Spleen (tissue), 11 donors: Measurements from ENCODE around the gene MARK3. TPM values are rescaled to one million over a fixed set of nuclear protein-coding genes. Genes with fewer than 3 reads are reported as not detected.

Experiments
- DNase-seq: peaks from one replicate; pipeline ENCODE4 v3.0.0-alpha.2; 2020
- H3K27ac ChIP-seq, 8 donors: fragments of 200-600 bp; sonication (generic) in 7 of 8; 1 replicate in 4 of 8; 2 replicates in 4 of 8; pipeline versions ENCODE4 v1.5.0 to v1.8.0; 2016 to 2021; ENCODE audit warnings: inconsistent platforms in 4 of 8, mild to moderate bottlenecking in 4 of 8, moderate library complexity in 1 of 8
- H3K27me3 ChIP-seq, 7 donors: fragments of 200-600 bp; sonication (generic) in 6 of 7; replicated peaks in 1 of 7; 1 replicate in 4 of 7; 2 replicates in 3 of 7; pipeline versions ENCODE4 v1.5.0 to v1.8.0; 2016 to 2021; ENCODE audit warnings: inconsistent platforms in 3 of 7, mild to moderate bottlenecking in 1 of 7
- H3K36me3 ChIP-seq, 6 donors: fragments of 200-600 bp; sonication (generic) in 5 of 6; 1 replicate in 4 of 6; 2 replicates in 2 of 6; pipeline versions ENCODE4 v1.5.0 to v1.8.0; 2016 to 2021; ENCODE audit warnings: inconsistent platforms in 2 of 6
- H3K4me1 ChIP-seq, 6 donors: fragments of 200-600 bp; sonication (generic) in 5 of 6; 1 replicate in 3 of 6; 2 replicates in 3 of 6; pipeline versions ENCODE4 v1.5.0 to v1.8.0; 2016 to 2021; ENCODE audit warnings: inconsistent platforms in 3 of 6
- H3K4me3 ChIP-seq, 8 donors: fragments of 200-600 bp; sonication (generic) in 7 of 8; 1 replicate in 4 of 8; 2 replicates in 4 of 8; pipeline versions ENCODE4 v1.5.0 to v1.8.0; 2016 to 2021; ENCODE audit warnings: inconsistent platforms in 4 of 8, mild to moderate bottlenecking in 4 of 8, moderate library complexity in 2 of 8
- H3K9me3 ChIP-seq, 8 donors: fragments of 200-600 bp; sonication (generic) in 7 of 8; 1 replicate in 4 of 8; 2 replicates in 4 of 8; pipeline versions ENCODE4 v1.5.0 to v1.8.0; 2016 to 2021; ENCODE audit warnings: inconsistent platforms in 4 of 8
- POLR2A ChIP-seq, 3 donors: fragments of 450-650 bp; IDR thresholded peaks; one replicate each; pipeline ENCODE4 v1.5.1; 2017; ENCODE audit warnings: antibody characterized with exemption in 3 of 3, mild to moderate bottlenecking in 1 of 3
- POLR2AphosphoS5 ChIP-seq, 3 donors: sonication (generic); formaldehyde crosslinking; IDR thresholded peaks; one replicate each; pipeline ENCODE4 v1.5.1; 2017; ENCODE audit warnings: antibody characterized with exemption in 3 of 3
- WGBS, 5 donors: extraction: QIAGEN DNeasy Blood & Tissue Kit in 3 of 5; methylation state at CpG; one replicate each; pipeline versions ENCODE4 v1.1.5 to v1.1.7; 2013 to 2018; 5-methylcytosine and 5-hydroxymethylcytosine counted together
- intact Hi-C: fragments of 100-400 bp; cut with DNase I; formaldehyde crosslinking; loops from one replicate; pipeline ENCODE4 v1.15.0; 2023; ENCODE audit warnings: low total_unique reads
- polyA plus RNA-seq, 3 donors: library from polyadenylated mRNA; stranded (reverse); fragments of 200-250 nt; gene quantifications; one replicate each; pipeline ENCODE4 v1.2.1, GENCODE V29; 2013
- total RNA-seq, 7 donors: library from RNA; depleted of rRNA in 3 of 7; stranded (reverse); fragments of >200 nt in 3 of 7; fragmentation: NEBNext Ultra II Directional in 4 of 7; extraction: Animal tissue kit (Norgen Biotek cat#: 25700) in 4 of 7; gene quantifications; one replicate each; pipeline versions ENCODE4 v1.1.0 to v1.2.1, GENCODE V29; 2016 to 2021
- TF ChIP-seq, protein P1 (sequence below), 11 experiments: fragments of 200-600 bp in 7 of 11; fragments of 450-650 bp in 4 of 11; sonication (generic) in 4 of 11; IDR thresholded peaks in 8 of 11; conservative IDR thresholded peaks in 3 of 11; 1 replicate in 7 of 11; 2 replicates in 4 of 11; pipeline versions ENCODE4 v1.4.0 to v1.8.0; 2016 to 2021; ENCODE audit warnings: antibody characterized with exemption in 11 of 11, inconsistent platforms in 4 of 11, mild to moderate bottlenecking in 1 of 11
- donor health status: healthy with polysubstance abuse.
- donor health status: DM: no; HTN: no; CAD: no; lungs with moderate emphysema.
- donor health status: DM: no; HTN: no; CAD: no.
- donor health status: Bipolar disorder and iron deficiency.
- donor health status: healthy.
- donor health status: DM: no; HTN: no; CAD: no.
- donor health status: DM: yes; HTN: yes; CAD: no.

MARK3 gene
- total and polyA plus RNA-seq, 10 donors = 40.4 to 144 (median 106) TPM

DNA sequence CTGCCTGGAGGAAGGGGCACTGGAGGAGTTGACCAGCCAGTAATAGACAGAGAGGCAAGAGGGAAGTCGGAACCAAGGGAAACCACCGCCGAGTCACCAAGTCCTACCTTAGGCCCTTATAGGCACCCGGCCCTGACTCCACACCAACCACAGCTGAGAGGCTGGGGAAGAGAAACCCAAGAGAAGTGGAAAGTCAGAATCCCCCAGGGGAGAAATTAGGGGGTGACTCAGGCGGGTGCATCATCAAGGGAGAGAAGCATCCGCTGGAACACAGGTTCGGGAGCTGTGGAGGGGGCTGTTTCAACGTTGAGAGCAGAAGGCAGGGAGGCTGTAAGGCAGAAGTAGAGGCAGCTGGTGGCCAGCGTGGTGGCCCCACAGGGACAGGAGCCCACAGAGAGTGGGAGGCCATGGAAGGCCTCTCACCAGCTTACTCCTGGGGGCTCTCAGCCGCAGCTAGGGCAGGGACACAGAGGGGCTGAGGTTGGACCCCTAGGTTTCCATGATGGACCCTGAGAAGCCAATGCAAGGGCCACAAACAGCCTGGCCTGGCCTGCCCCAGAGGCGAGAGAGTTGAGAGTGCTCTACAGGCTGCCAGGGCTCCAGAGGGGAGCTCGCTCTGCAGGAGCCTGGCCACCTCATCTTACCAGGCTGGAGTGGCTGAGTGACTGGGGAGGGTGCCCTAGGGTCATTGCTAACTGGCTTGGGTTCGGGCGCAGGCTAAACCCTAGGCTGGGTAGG is 142.4 kb downstream of the MARK3 start:
- no peaks in the 10 kb centered on the region for H3K9me3 ChIP-seq
- peaks cover 0 to 24% (median under 1%) of the 10 kb centered on the region in 6 donors for H3K36me3 ChIP-seq
- peaks cover 28 to 77% (median 61%) of the 10 kb centered on the region in 6 donors for H3K4me1 ChIP-seq
- DNase-seq = no peak
- intact Hi-C loops = no loop called here
- H3K27ac ChIP-seq = peak overlapping the region in 7 of 8 donors; percentile 19 to 89 (median 85)
- WGBS, 5 donors = 60 to 73% (median 60%) methylated on average over 11 to 14 of the region's 14 CpGs
- no peak for TF ChIP-seq POLR2A (IDR thresholded peaks at IDR 0.05)
- peak in 2 of 3 donors; percentile 17 to 33 for TF ChIP-seq POLR2AphosphoS5 (IDR thresholded peaks at IDR 0.05)
- H3K27me3 ChIP-seq = peaks cover 0 to 18% (median 8%) of the 10 kb centered on the region in 7 donors
- H3K4me3 ChIP-seq = peak overlapping the region in 4 of 8 donors; percentile 95 to 100 (median 98)

DNA sequence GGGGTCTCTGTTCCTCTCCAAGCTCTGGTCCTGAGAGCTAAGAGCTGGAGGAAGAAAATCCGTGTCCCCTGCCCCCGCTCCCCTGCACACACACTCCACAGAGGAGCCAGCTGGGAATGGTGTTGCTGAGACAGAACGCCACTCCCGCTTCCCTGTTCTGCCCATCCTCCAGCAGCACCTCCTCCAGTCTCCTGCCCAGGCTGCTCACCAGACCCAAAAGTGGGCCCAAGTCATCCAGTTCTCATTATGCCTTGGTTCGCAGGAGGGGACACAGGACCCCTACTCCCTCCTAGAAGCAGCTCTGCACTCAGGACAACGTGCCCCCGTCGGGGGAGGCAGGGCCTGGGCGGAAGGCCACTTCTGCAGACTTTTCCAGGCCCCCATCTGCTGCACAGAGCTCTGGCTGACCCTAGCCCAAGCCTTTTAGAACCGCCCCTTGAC is 143.0 kb downstream of the MARK3 start:
- peaks cover 0 to 12% (median 2%) of the 10 kb centered on the region in 7 donors for H3K27me3 ChIP-seq
- H3K27ac ChIP-seq = peak overlapping the region; percentile 63 to 89 (median 86)
- no peak for TF ChIP-seq POLR2A (IDR thresholded peaks at IDR 0.05)
- TF ChIP-seq, protein P1, sequence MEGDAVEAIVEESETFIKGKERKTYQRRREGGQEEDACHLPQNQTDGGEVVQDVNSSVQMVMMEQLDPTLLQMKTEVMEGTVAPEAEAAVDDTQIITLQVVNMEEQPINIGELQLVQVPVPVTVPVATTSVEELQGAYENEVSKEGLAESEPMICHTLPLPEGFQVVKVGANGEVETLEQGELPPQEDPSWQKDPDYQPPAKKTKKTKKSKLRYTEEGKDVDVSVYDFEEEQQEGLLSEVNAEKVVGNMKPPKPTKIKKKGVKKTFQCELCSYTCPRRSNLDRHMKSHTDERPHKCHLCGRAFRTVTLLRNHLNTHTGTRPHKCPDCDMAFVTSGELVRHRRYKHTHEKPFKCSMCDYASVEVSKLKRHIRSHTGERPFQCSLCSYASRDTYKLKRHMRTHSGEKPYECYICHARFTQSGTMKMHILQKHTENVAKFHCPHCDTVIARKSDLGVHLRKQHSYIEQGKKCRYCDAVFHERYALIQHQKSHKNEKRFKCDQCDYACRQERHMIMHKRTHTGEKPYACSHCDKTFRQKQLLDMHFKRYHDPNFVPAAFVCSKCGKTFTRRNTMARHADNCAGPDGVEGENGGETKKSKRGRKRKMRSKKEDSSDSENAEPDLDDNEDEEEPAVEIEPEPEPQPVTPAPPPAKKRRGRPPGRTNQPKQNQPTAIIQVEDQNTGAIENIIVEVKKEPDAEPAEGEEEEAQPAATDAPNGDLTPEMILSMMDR (IDR thresholded peaks at IDR 0.05 in 8 of 11, conservative IDR thresholded peaks at IDR 0.05 in 3 of 11) = no peak
- no peak for TF ChIP-seq POLR2AphosphoS5 (IDR thresholded peaks at IDR 0.05)
- intact Hi-C loops = no loop called here
- peaks cover 23 to 77% (median 55%) of the 10 kb centered on the region in 6 donors for H3K4me1 ChIP-seq
- DNase-seq = no peak
- WGBS, 5 donors = 53 to 71% (median 59%) methylated on average over 9 to 10 of the region's 10 CpGs
- H3K36me3 ChIP-seq = peaks cover 0 to 30% (median 5%) of the 10 kb centered on the region in 6 donors
- H3K9me3 ChIP-seq = no peaks in the 10 kb centered on the region
- peak overlapping the region; percentile 79 to 100 (median 98) for H3K4me3 ChIP-seq

DNA sequence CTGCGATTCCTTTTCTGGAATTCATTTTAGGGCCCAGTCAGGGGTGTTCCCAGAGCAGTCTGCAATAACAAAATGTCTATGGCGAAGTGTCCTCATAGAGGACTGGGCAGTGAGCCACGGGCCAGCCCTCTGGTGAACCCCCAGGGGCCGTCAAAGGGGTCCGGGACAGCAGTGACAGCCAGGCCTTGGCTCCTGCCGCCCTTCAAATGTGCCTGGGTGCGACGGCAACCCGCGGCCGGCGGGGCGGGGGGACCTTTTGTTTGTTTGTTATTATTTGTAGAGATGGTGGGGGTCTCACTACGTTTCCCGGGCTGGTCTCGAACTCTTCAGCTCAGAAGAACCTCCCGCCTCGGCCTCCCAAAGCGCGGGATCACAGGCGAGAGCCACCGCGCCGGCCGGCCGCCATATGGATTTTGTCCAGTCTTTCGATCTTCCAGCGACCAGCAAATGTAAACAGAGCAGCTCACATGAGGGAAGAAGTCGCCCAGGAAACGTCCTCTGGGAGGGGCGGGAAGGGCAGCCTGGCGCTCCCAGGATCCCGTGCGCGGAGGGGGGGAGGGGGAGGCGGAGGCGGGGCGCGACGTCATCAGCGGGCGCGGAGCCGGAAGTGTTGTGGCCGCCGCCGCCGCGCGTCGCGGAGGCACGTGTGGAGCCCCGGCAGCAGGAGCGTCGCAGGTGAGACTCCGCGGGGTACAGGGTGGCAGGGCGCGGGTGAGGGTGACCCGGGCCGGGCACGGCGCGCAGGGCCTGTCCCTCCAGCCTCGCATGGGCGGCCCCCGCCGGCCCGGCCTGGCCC is 143.6 kb downstream of the MARK3 start, which contains the start of gene TRMT61A:
Gene TRMT61A, plus strand, starts transcription at position 610 of the 796 bp plus-strand sequence. CDS start 783 bp downstream, outside the sequence.
- intact Hi-C loops = no loop called here
- DNase-seq = peak; percentile 93
- H3K27me3 ChIP-seq = peaks cover 0 to 5% (median 0%) of the 10 kb centered on the region in 7 donors
- peaks cover 0 to 36% (median 8%) of the 10 kb centered on the region in 6 donors for H3K36me3 ChIP-seq
- no peaks in the 10 kb centered on the region for H3K9me3 ChIP-seq
- 3 to 5% (median 4%) methylated on average over 25 to 69 of the region's 70 CpGs for WGBS, 5 donors
- H3K4me3 ChIP-seq = peak within 1 kb of the TSS; percentile 79 to 100 (median 98)
- TF ChIP-seq POLR2AphosphoS5 (IDR thresholded peaks at IDR 0.05) (peak; percentile 72 to 86 (median 81)), POLR2A (IDR thresholded peaks at IDR 0.05) (no peak)
- TF ChIP-seq, protein P1 (IDR thresholded peaks at IDR 0.05 in 8 of 11, conservative IDR thresholded peaks at IDR 0.05 in 3 of 11) = peak in 1 of 11 experiments; percentile 37
- peaks cover 21 to 76% (median 52%) of the 10 kb centered on the region in 6 donors for H3K4me1 ChIP-seq
- peak within 1 kb of the TSS; percentile 63 to 89 (median 86) for H3K27ac ChIP-seq
